ENCODE measurements around the gene CTTNBP2NL.

DNA sequence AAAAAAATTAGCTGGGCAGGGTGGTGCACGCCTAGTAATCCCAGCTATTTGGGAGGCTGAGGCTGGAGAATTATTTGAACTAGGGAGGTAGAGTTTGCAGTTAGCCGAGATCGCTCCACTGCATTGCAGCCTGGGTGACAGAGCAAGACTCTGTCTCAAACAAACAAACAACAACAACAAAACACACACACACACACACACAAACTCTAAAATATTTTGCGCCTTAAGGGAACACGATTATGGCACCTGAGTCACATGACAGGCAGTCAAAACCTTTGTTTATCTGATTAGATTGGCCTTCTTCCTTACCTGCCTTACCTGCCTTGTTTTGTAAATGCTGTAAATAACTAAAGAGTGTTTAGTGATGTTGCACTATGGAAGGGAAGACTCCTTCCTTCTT is 92.1 kb downstream of the CTTNBP2NL start:
- TF ChIP-seq, protein P1, sequence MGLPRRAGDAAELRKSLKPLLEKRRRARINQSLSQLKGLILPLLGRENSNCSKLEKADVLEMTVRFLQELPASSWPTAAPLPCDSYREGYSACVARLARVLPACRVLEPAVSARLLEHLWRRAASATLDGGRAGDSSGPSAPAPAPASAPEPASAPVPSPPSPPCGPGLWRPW (IDR thresholded peaks at IDR 0.05): no peak
- TF ChIP-seq, protein P2, sequence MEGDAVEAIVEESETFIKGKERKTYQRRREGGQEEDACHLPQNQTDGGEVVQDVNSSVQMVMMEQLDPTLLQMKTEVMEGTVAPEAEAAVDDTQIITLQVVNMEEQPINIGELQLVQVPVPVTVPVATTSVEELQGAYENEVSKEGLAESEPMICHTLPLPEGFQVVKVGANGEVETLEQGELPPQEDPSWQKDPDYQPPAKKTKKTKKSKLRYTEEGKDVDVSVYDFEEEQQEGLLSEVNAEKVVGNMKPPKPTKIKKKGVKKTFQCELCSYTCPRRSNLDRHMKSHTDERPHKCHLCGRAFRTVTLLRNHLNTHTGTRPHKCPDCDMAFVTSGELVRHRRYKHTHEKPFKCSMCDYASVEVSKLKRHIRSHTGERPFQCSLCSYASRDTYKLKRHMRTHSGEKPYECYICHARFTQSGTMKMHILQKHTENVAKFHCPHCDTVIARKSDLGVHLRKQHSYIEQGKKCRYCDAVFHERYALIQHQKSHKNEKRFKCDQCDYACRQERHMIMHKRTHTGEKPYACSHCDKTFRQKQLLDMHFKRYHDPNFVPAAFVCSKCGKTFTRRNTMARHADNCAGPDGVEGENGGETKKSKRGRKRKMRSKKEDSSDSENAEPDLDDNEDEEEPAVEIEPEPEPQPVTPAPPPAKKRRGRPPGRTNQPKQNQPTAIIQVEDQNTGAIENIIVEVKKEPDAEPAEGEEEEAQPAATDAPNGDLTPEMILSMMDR (IDR thresholded peaks at IDR 0.05): no peak
- no peak for TF ChIP-seq NFE2L2 (conservative IDR thresholded peaks at IDR 0.05; ENCODE audit: low read length)
- TF ChIP-seq ZSCAN20 (CRISPR knock-in tag; IDR thresholded peaks at IDR 0.05): no peak
- TF ChIP-seq BHLHE40 (IDR thresholded peaks at IDR 0.05; ENCODE audit: low read depth, low read length): no peak
- TF ChIP-seq KDM1A (IDR thresholded peaks at IDR 0.05; ENCODE audit: low read depth): no peak
- no peak for TF ChIP-seq SMC3 (IDR thresholded peaks at IDR 0.05)
- TF ChIP-seq RAD21 (conservative IDR thresholded peaks at IDR 0.05 in 1 of 2, IDR thresholded peaks at IDR 0.05 in 1 of 2): no peak
- no peak for TF ChIP-seq ZC3H11A (IDR thresholded peaks at IDR 0.05)
- no peak for TF ChIP-seq POLR2A (IDR thresholded peaks at IDR 0.05; ENCODE audit: low read length)
- TF ChIP-seq NR3C1 (IDR thresholded peaks at IDR 0.05): no peak
